ENCODE results near the gene EBI3.
"Not testable (repeated sequence)": the region's sequence is repeated elsewhere in the genome, so short reads cannot be mapped to it uniquely, and the experiment has no call there.

GRCh38 chr19:4230237-4230636, 914 bp downstream of the EBI3 start:
- not testable (repeated sequence) for TF ChIP-seq CTCF (conservative IDR thresholded peaks at IDR 0.05); EZH2 (IDR thresholded peaks at IDR 0.05; ENCODE audit: low read depth)

Measured in PC-9 (cell line).